AG04450 (cell line): Measurements from ENCODE around the gene TPM4. TPM values are rescaled to one million over a fixed set of nuclear protein-coding genes. Genes with fewer than 3 reads are reported as not detected.

Experiments
- CTCF ChIA-PET: fragments of 300-600, 350-600 bp; formaldehyde crosslinking; extraction: SDS; loops from one replicate; lab custom pipeline; 2022; ENCODE audit warnings: antibody characterized with exemption, inconsistent platforms; lab: Charles Lee
- POLR2A ChIA-PET: fragments of 350-600 bp; formaldehyde crosslinking; extraction: SDS; loops from one replicate; lab custom pipeline; 2021; ENCODE audit warnings: antibody characterized with exemption, inconsistent platforms; lab: Yijun Ruan, JAX
- DNase-seq: peaks from one replicate; pipeline ENCODE4 v3.0.0-alpha.2; 2011; ENCODE audit warnings: low read depth, low spot score
- H3K27ac ChIP-seq: one replicate; pipeline ENCODE4 v1.5.1; 2012; ENCODE audit warnings: low read depth, low read length, control low read depth
- H3K27me3 ChIP-seq: one replicate; pipeline ENCODE4 v1.6.0; 2012; ENCODE audit warnings: low read length; ENCODE audit not compliant: control insufficient read depth, insufficient read depth
- H3K4me3 ChIP-seq: 2 replicates; pipeline ENCODE4 v1.5.1; 2011; ENCODE audit warnings: mild to moderate bottlenecking, low read depth, low read length, control low read depth
- H3K9me3 ChIP-seq: 2 replicates; pipeline ENCODE4 v1.5.1; 2012; ENCODE audit warnings: low read length; ENCODE audit not compliant: control insufficient read depth, insufficient read depth
- CTCF ChIP-seq: IDR thresholded peaks from 2 replicates; pipeline ENCODE4 v1.5.1; 2011; ENCODE audit warnings: low read depth, low read length, control low read depth, inconsistent platforms
- polyA plus RNA-seq: library from polyadenylated mRNA; depleted of rRNA; stranded (reverse); fragments of >200 nt; gene quantifications from 2 replicates; pipeline ENCODE4 v1.2.3, GENCODE V29; 2011

Gene TPM4
- polyA plus RNA-seq, 1 experiment = 2,058 TPM

- no peak for TF ChIP-seq CTCF
- CTCF ChIA-PET = interaction anchor here (1.3 to 2.1 kb wide), 2 partner anchors 18 to 66 kb away, joined by 3 to 9 read pairs; no protein-coding TSS in a partner anchor
Measured at GRCh38 chr19:16044746-16045145, 31.5 kb upstream of the TPM4 start.

GRCh38 chr19:16045171-16045570 lies 31.1 kb upstream of the TPM4 start:
- CTCF ChIA-PET = interaction anchor here (0.7 to 2.1 kb wide), 3 partner anchors 18 to 66 kb away, joined by 3 to 9 read pairs (median 4); no protein-coding TSS in a partner anchor
- Histone ChIP-seq H3K9me3 (peaks cover 2% of the 10 kb centered on the region; the same call in 1 of the 2 replicates), H3K4me3 (no peak overlapping the region), H3K27me3 (no peaks in the 10 kb centered on the region), H3K27ac (no peak overlapping the region)
- no peak for TF ChIP-seq CTCF
- POLR2A ChIA-PET = no interaction called here
- no peak for DNase-seq

More at GRCh38 chr19:16044746-16045145, 31.5 kb upstream of the TPM4 start:
- Histone ChIP-seq H3K27ac (no peak overlapping the region), H3K27me3 (no peaks in the 10 kb centered on the region), H3K9me3 (peaks cover 2% of the 10 kb centered on the region; the same call in 1 of the 2 replicates), H3K4me3 (no peak overlapping the region)
- DNase-seq = no peak
- POLR2A ChIA-PET = no interaction called here

- DNase-seq = no peak
- TF ChIP-seq CTCF = no peak
- ChIA-PET CTCF (interaction anchor here (0.7 kb wide), 2 partner anchors 17 to 53 kb away, joined by 3 to 4 read pairs; no protein-coding TSS in a partner anchor), POLR2A (no interaction called here)
- Histone ChIP-seq H3K9me3 (peaks cover 2% of the 10 kb centered on the region; the same call in 1 of the 2 replicates), H3K4me3 (no peak overlapping the region), H3K27ac (no peak overlapping the region), H3K27me3 (no peaks in the 10 kb centered on the region)
Measured at GRCh38 chr19:16045893-16046292, 30.4 kb upstream of the TPM4 start.

GRCh38 chr19:16048583-16048982 lies 27.7 kb upstream of the TPM4 start:
- H3K27ac ChIP-seq = no peak overlapping the region
- ChIA-PET POLR2A (no interaction called here), CTCF (interaction anchor here (0.8 to 1.1 kb wide), 2 partner anchors 8 to 15 kb away, joined by 4 to 11 read pairs; no protein-coding TSS in a partner anchor)
- peaks cover 5% of the 10 kb centered on the region for H3K27me3 ChIP-seq
- DNase-seq = no peak
- no peak for TF ChIP-seq CTCF
- H3K9me3 ChIP-seq = peaks cover 2% of the 10 kb centered on the region
- H3K4me3 ChIP-seq = no peak overlapping the region

- H3K27ac ChIP-seq = no peak overlapping the region
- no peak for TF ChIP-seq CTCF
- peaks cover 8% of the 10 kb centered on the region for H3K27me3 ChIP-seq
- DNase-seq = no peak
- H3K9me3 ChIP-seq = no peaks in the 10 kb centered on the region; the same call in 1 of the 2 replicates
- POLR2A ChIA-PET = no interaction called here
- no peak overlapping the region for H3K4me3 ChIP-seq
- CTCF ChIA-PET = no interaction called here
Measured at GRCh38 chr19:16051254-16052025, 24.9 kb upstream of the TPM4 start.
